ENCODE data around the gene DGCR6L.
"Not testable (repeated sequence)": the region's sequence is repeated elsewhere in the genome, so short reads cannot be mapped to it uniquely, and the experiment has no call there.

Gene DGCR6L

GRCh38 chr22:20275836-20276235 lies 44.0 kb downstream of the DGCR6L start:
- no peak for DNase-seq (ENCODE audit: low spot score)

- DNase-seq (ENCODE audit: low spot score), result not testable (repeated sequence)
Observed at GRCh38 chr22:20275325-20275724, 44.5 kb downstream of the DGCR6L start.

- not testable (repeated sequence) for DNase-seq (ENCODE audit: low spot score)
Observed at GRCh38 chr22:20274374-20274773, 45.5 kb downstream of the DGCR6L start.

- DNase-seq (ENCODE audit: low spot score), result no peak
Observed at GRCh38 chr22:20273758-20274181, 46.1 kb downstream of the DGCR6L start.

- no peak for DNase-seq (ENCODE audit: low spot score)
Observed at GRCh38 chr22:20272700-20273099, 47.2 kb downstream of the DGCR6L start.

GRCh38 chr22:20272174-20272573 lies 47.7 kb downstream of the DGCR6L start:
- DNase-seq (ENCODE audit: low spot score), result no peak

- no peak for DNase-seq (ENCODE audit: low spot score)
Observed at GRCh38 chr22:20271114-20271994, 48.5 kb downstream of the DGCR6L start.

GRCh38 chr22:20270190-20271113 lies 49.4 kb downstream of the DGCR6L start:
- not testable (repeated sequence) for DNase-seq (ENCODE audit: low spot score)

GRCh38 chr22:20269673-20270072 lies 50.2 kb downstream of the DGCR6L start:
- not testable (repeated sequence) for DNase-seq (ENCODE audit: low spot score)

GRCh38 chr22:20269201-20269600 lies 50.7 kb downstream of the DGCR6L start:
- not testable (repeated sequence) for DNase-seq (ENCODE audit: low spot score)

- DNase-seq (ENCODE audit: low spot score), result peak; percentile 53
Observed at GRCh38 chr22:20268279-20269012, 51.4 kb downstream of the DGCR6L start, which contains the start of gene RTN4R. TSS of gene RTN4R (minus strand) at chr22:20268318. CDS start at chr22:20268092, 226 bp downstream.

GRCh38 chr22:20267441-20268278 lies 52.2 kb downstream of the DGCR6L start:
- no peak for DNase-seq (ENCODE audit: low spot score)

GRCh38 chr22:20266667-20267440 lies 53.0 kb downstream of the DGCR6L start:
- DNase-seq (ENCODE audit: low spot score), result not testable (repeated sequence)

GRCh38 chr22:20265772-20266666 lies 53.8 kb downstream of the DGCR6L start:
- not testable (repeated sequence) for DNase-seq (ENCODE audit: low spot score)

GRCh38 chr22:20264614-20265452 lies 55.0 kb downstream of the DGCR6L start:
- DNase-seq (ENCODE audit: low spot score), result no peak

Data from SW480 (cell line).